Daoy (cell line): ENCODE data around the gene CDKAL1. TPM values are rescaled to one million over a fixed set of nuclear protein-coding genes. Genes with fewer than 3 reads are reported as not detected.
"Not testable (repeated sequence)": the region's sequence is repeated elsewhere in the genome, so short reads cannot be mapped to it uniquely, and the experiment has no call there.

ENCODE experiments used
- DNase-seq: peaks from one replicate; pipeline ENCODE4 v3.0.0-alpha.2; 2015; ENCODE audit warnings: low read depth
- total RNA-seq: library from RNA; depleted of rRNA; stranded (reverse); fragments of >200 nt; shearing (Covaris generic); gene quantifications from 2 replicates; pipeline ENCODE4 v1.2.3, GENCODE V29; 2014

The CDKAL1 gene
- total RNA-seq, 1 experiment from 2014 or later, result 34.0 TPM

GRCh38 chr6:20797597-20797996, 263.3 kb downstream of the CDKAL1 start:
- no peak for DNase-seq

- DNase-seq, result no peak
Measured at GRCh38 chr6:20800229-20800628, 266.0 kb downstream of the CDKAL1 start.

GRCh38 chr6:20800653-20801052, 266.4 kb downstream of the CDKAL1 start:
- no peak for DNase-seq

GRCh38 chr6:20801595-20801994, 267.3 kb downstream of the CDKAL1 start:
- DNase-seq, result no peak

- no peak for DNase-seq
Measured at GRCh38 chr6:20802596-20802995, 268.3 kb downstream of the CDKAL1 start.

- DNase-seq, result no peak
Measured at GRCh38 chr6:20805021-20805420, 270.8 kb downstream of the CDKAL1 start.

- no peak for DNase-seq
Measured at GRCh38 chr6:20806669-20807068, 272.4 kb downstream of the CDKAL1 start.

GRCh38 chr6:20808439-20808838, 274.2 kb downstream of the CDKAL1 start:
- DNase-seq, result no peak

GRCh38 chr6:20808924-20809323, 274.7 kb downstream of the CDKAL1 start:
- DNase-seq, result no peak

GRCh38 chr6:20810727-20811108, 276.5 kb downstream of the CDKAL1 start:
- DNase-seq, result no peak

GRCh38 chr6:20811109-20811761, 277.0 kb downstream of the CDKAL1 start:
- peak; percentile 94 for DNase-seq

- DNase-seq, result no peak
Measured at GRCh38 chr6:20812776-20813175, 278.5 kb downstream of the CDKAL1 start.

GRCh38 chr6:20814494-20814893, 280.2 kb downstream of the CDKAL1 start:
- no peak for DNase-seq

GRCh38 chr6:20816126-20816525, 281.9 kb downstream of the CDKAL1 start:
- DNase-seq, result no peak

GRCh38 chr6:20817806-20818320, 283.6 kb downstream of the CDKAL1 start:
- DNase-seq, result peak; percentile 4

- no peak for DNase-seq
Measured at GRCh38 chr6:20819774-20820400, 285.6 kb downstream of the CDKAL1 start.

- peak; percentile 39 for DNase-seq
Measured at GRCh38 chr6:20826378-20826777, 292.1 kb downstream of the CDKAL1 start.

GRCh38 chr6:20827798-20828197, 293.5 kb downstream of the CDKAL1 start:
- DNase-seq, result no peak

GRCh38 chr6:20830576-20830975, 296.3 kb downstream of the CDKAL1 start:
- DNase-seq, result peak; percentile 17

GRCh38 chr6:20831251-20831650, 297.0 kb downstream of the CDKAL1 start:
- not testable (repeated sequence) for DNase-seq

GRCh38 chr6:20833881-20834515, 299.7 kb downstream of the CDKAL1 start:
- no peak for DNase-seq

GRCh38 chr6:20835315-20836010, 301.2 kb downstream of the CDKAL1 start:
- DNase-seq, result no peak
